Neural cell (in vitro differentiated cells): ENCODE results near the gene DNAJB6. TPM values are rescaled to one million over a fixed set of nuclear protein-coding genes. Genes with fewer than 3 reads are reported as not detected.

Experiments used
- H2AFZ ChIP-seq: fragments of 200-600, 300-800 bp; sonication (generic), shearing (Covaris generic); 2 replicates; pipeline ENCODE4 v1.6.0; 2014; ENCODE audit warnings: low read depth, mild to moderate bottlenecking, antibody characterized with exemption, low read length, moderate library complexity
- H3F3A ChIP-seq: fragments of 200-600 bp; shearing (Covaris generic); 2 replicates; pipeline ENCODE4 v1.6.1; 2016; ENCODE audit warnings: mild to moderate bottlenecking, moderate library complexity, mixed read lengths, antibody characterized with exemption, low read length; ENCODE audit not compliant: insufficient read depth, poor library complexity, severe bottlenecking
- H3K27ac ChIP-seq: fragments of 200-600, 300-800 bp; sonication (generic), shearing (Covaris generic); 2 replicates; pipeline ENCODE4 v1.5.1; 2014; ENCODE audit warnings: mild to moderate bottlenecking, low read length, moderate library complexity
- H3K27me3 ChIP-seq: fragments of 300-800, 200-600 bp; sonication (generic), shearing (Covaris generic); 2 replicates; pipeline ENCODE4 v1.6.0; 2014; ENCODE audit warnings: mild to moderate bottlenecking, low read depth, low read length, moderate library complexity; ENCODE audit not compliant: insufficient read depth
- H3K36me3 ChIP-seq: fragments of 300-800, 200-600 bp; sonication (generic), shearing (Covaris generic); 2 replicates; pipeline ENCODE4 v1.5.1; 2014; ENCODE audit warnings: mild to moderate bottlenecking, antibody characterized with exemption, low read length, moderate library complexity; ENCODE audit not compliant: insufficient read depth
- H3K4me2 ChIP-seq: fragments of 300-800, 200-600 bp; sonication (generic), shearing (Covaris generic); 2 replicates; pipeline ENCODE4 v1.6.0; 2014; ENCODE audit warnings: mild to moderate bottlenecking, low read length
- H3K4me3 ChIP-seq: fragments of 300-800, 200-600 bp; sonication (generic), shearing (Covaris generic); 2 replicates; pipeline ENCODE4 v1.5.1; 2014; ENCODE audit warnings: mild to moderate bottlenecking, low read length, moderate library complexity
- H3K79me2 ChIP-seq: fragments of 200-600 bp; shearing (Covaris generic); replicated peaks from 2 replicates; pipeline ENCODE4 v1.6.0; 2014; ENCODE audit warnings: mild to moderate bottlenecking, low read length, moderate library complexity; ENCODE audit not compliant: insufficient read depth
- H3K9ac ChIP-seq: fragments of 300-800, 200-600 bp; sonication (generic), shearing (Covaris generic); 2 replicates; pipeline ENCODE4 v1.6.1; 2016; ENCODE audit warnings: mild to moderate bottlenecking, low read length, mixed read lengths
- H3K9me2 ChIP-seq: fragments of 200-600 bp; shearing (Covaris generic); 2 replicates; pipeline ENCODE4 v1.6.1; 2016; ENCODE audit warnings: mild to moderate bottlenecking, low read length, mixed read lengths; ENCODE audit not compliant: insufficient read depth
- H3K9me3 ChIP-seq: fragments of 200-600, 300-800 bp; sonication (generic), shearing (Covaris generic); 2 replicates; pipeline ENCODE4 v1.6.1; 2016; ENCODE audit warnings: mild to moderate bottlenecking, mixed run types, low read length, moderate library complexity, mixed read lengths
- H4K20me1 ChIP-seq: fragments of 200-600 bp; shearing (Covaris generic); 2 replicates; pipeline ENCODE4 v1.6.1; 2016; ENCODE audit warnings: mild to moderate bottlenecking, mixed run types; ENCODE audit not compliant: insufficient read depth
- CTCF ChIP-seq: fragments of 450-650 bp; IDR thresholded peaks from 2 replicates; pipeline ENCODE4 v1.5.1; 2014; ENCODE audit warnings: antibody characterized with exemption, mild to moderate bottlenecking, moderate library complexity; ENCODE audit not compliant: poor library complexity, severe bottlenecking
- EP300 ChIP-seq: fragments of 450-650 bp; conservative IDR thresholded peaks from 2 replicates; pipeline ENCODE4 v1.6.1; 2014; ENCODE audit warnings: antibody characterized with exemption, mild to moderate bottlenecking, moderate library complexity; ENCODE audit not compliant: poor library complexity, severe bottlenecking
- MXI1 ChIP-seq: fragments of 450-650 bp; conservative IDR thresholded peaks from 2 replicates; pipeline ENCODE4 v1.6.1; 2014; ENCODE audit warnings: antibody characterized with exemption, mild to moderate bottlenecking; ENCODE audit not compliant: poor library complexity, severe bottlenecking
- POLR2AphosphoS5 ChIP-seq: IDR thresholded peaks from 2 replicates; pipeline ENCODE4 v1.6.1; 2012
- RAD21 ChIP-seq: fragments of 450-650 bp; conservative IDR thresholded peaks from 2 replicates; pipeline ENCODE4 v1.6.1; 2014; ENCODE audit warnings: antibody characterized with exemption, mild to moderate bottlenecking, moderate library complexity
- REST ChIP-seq: IDR thresholded peaks from 2 replicates; pipeline ENCODE4 v1.6.1; 2012; ENCODE audit warnings: borderline replicate concordance
- SMC3 ChIP-seq: fragments of 450-650 bp; conservative IDR thresholded peaks from 2 replicates; pipeline ENCODE4 v1.6.1; 2014; ENCODE audit warnings: antibody characterized with exemption, mild to moderate bottlenecking, moderate library complexity; ENCODE audit not compliant: poor library complexity
- TAF1 ChIP-seq: IDR thresholded peaks from 2 replicates; pipeline ENCODE4 v1.6.1; 2012; ENCODE audit warnings: low read depth
- polyA plus RNA-seq: library from polyadenylated mRNA; depleted of rRNA; stranded (reverse); fragments of >200 nt; gene quantifications from 2 replicates; pipeline ENCODE4 v1.2.3, GENCODE V29; 2014

The DNAJB6 gene
- polyA plus RNA-seq, 1 donor from 2014 or later, result 427 TPM

GRCh38 chr7:157362729-157363128 lies 25.9 kb downstream of the DNAJB6 start:
- Histone ChIP-seq H3K27ac (no peak overlapping the region), H3K4me3 (no peak overlapping the region), H3K9ac (no peak overlapping the region), H3K9me3 (no peaks in the 10 kb centered on the region), H3K36me3 (peaks cover 3% of the 10 kb centered on the region), H3K9me2 (no peaks in the 10 kb centered on the region), H3K27me3 (no peaks in the 10 kb centered on the region), H3F3A (no peaks in the 10 kb centered on the region), H3K4me2 (no peak overlapping the region), H3K79me2 (peaks cover 63% of the 10 kb centered on the region), H2AFZ (no peak overlapping the region), H4K20me1 (no peaks in the 10 kb centered on the region)
- TF ChIP-seq TAF1 (no peak), MXI1 (no peak), REST (no peak), RAD21 (no peak), SMC3 (no peak), CTCF (no peak), EP300 (no peak)

- Histone ChIP-seq H3K27me3 (no peaks in the 10 kb centered on the region), H3K4me3 (no peak overlapping the region), H3K27ac (no peak overlapping the region), H3F3A (no peaks in the 10 kb centered on the region), H3K4me2 (no peak overlapping the region), H3K9me2 (no peaks in the 10 kb centered on the region), H3K9ac (no peak overlapping the region), H3K9me3 (no peaks in the 10 kb centered on the region), H3K36me3 (no peaks in the 10 kb centered on the region), H2AFZ (no peak overlapping the region), H3K79me2 (peaks cover 33% of the 10 kb centered on the region), H4K20me1 (no peaks in the 10 kb centered on the region)
- TF ChIP-seq POLR2AphosphoS5, result no peak
These were observed 29.9 kb downstream of the DNAJB6 start for GRCh38 chr7:157366722-157367121.

GRCh38 chr7:157368955-157369354 lies 32.2 kb downstream of the DNAJB6 start:
- Histone ChIP-seq H3K9me3 (no peaks in the 10 kb centered on the region), H3K9me2 (no peaks in the 10 kb centered on the region), H4K20me1 (no peaks in the 10 kb centered on the region), H3K36me3 (no peaks in the 10 kb centered on the region), H3K27ac (no peak overlapping the region), H3F3A (no peaks in the 10 kb centered on the region), H3K79me2 (peaks cover 24% of the 10 kb centered on the region), H3K4me3 (no peak overlapping the region), H2AFZ (no peak overlapping the region), H3K4me2 (no peak overlapping the region), H3K27me3 (no peaks in the 10 kb centered on the region), H3K9ac (no peak overlapping the region)
- no peak for TF ChIP-seq SMC3
